NCI-H1417 (cell line): Measurements from ENCODE around the gene CHMP4A.
"Not testable (repeated sequence)": the region's sequence is repeated elsewhere in the genome, so short reads cannot be mapped to it uniquely, and the experiment has no call there.

Experiments
- DNase-seq, 3 experiments: peaks; one replicate each; lab custom pipeline; 2025; lab: John Stamatoyannopoulos, UW

Gene CHMP4A

GRCh38 chr14:24224618-24225071 is 11.4 kb upstream of the CHMP4A start:
- no peak for DNase-seq

GRCh38 chr14:24222987-24223386 is 9.7 kb upstream of the CHMP4A start:
- not testable (repeated sequence) for DNase-seq

- no peak for DNase-seq
Measured at GRCh38 chr14:24219521-24219920, 6.2 kb upstream of the CHMP4A start.

GRCh38 chr14:24219080-24219479 is 5.8 kb upstream of the CHMP4A start:
- no peak for DNase-seq

- DNase-seq, result not testable (repeated sequence)
Measured at GRCh38 chr14:24216876-24217275, 3.6 kb upstream of the CHMP4A start.

- DNase-seq, result no peak
Measured at GRCh38 chr14:24216345-24216699, 3.0 kb upstream of the CHMP4A start.

GRCh38 chr14:24215495-24216344 is 2.4 kb upstream of the CHMP4A start, which contains the start of gene MDP1:
Gene MDP1 (minus strand): TSS chr14:24216066. CDS start chr14:24215955, 111 bp downstream.
- DNase-seq, result peak; percentile 89 to 94 (median 90)

- DNase-seq, result peak in 1 of 3 experiments; percentile 45
Measured at GRCh38 chr14:24213866-24214662, 776 bp upstream of the CHMP4A start.

- DNase-seq, result no peak
Measured at GRCh38 chr14:24211311-24211710, 2.0 kb downstream of the CHMP4A start.

- no peak for DNase-seq
Measured at GRCh38 chr14:24207625-24208024, 5.7 kb downstream of the CHMP4A start.

- no peak for DNase-seq
Measured at GRCh38 chr14:24207104-24207551, 6.2 kb downstream of the CHMP4A start.

GRCh38 chr14:24206260-24207103 is 6.8 kb downstream of the CHMP4A start:
- no peak for DNase-seq

- DNase-seq, result no peak
Measured at GRCh38 chr14:24204163-24205146, 8.8 kb downstream of the CHMP4A start.

GRCh38 chr14:24203249-24203886 is 9.9 kb downstream of the CHMP4A start:
- DNase-seq, result not testable (repeated sequence)

GRCh38 chr14:24202538-24202937 is 10.8 kb downstream of the CHMP4A start:
- not testable (repeated sequence) for DNase-seq

- no peak for DNase-seq
Measured at GRCh38 chr14:24198814-24199524, 14.3 kb downstream of the CHMP4A start.

- no peak for DNase-seq
Measured at GRCh38 chr14:24197056-24197450, 16.2 kb downstream of the CHMP4A start.

- peak in 2 of 3 experiments; percentile 40 to 73 for DNase-seq
Measured at GRCh38 chr14:24196071-24197055, 16.9 kb downstream of the CHMP4A start.
